SK-N-SH treated with all-trans-retinoic acid at 6 μM for 48 hours (cell line): ENCODE data around the gene TRPC6.

ENCODE experiments used
- ATAC-seq: fragments of 200-7000 bp; cut with Tn5 transposase; 3 replicates; pipeline ENCODE4 v1.9.1; 2020; ENCODE audit warnings: mild to moderate bottlenecking, moderate library complexity
- ARNTL ChIP-seq: fragments of 450-650 bp; formaldehyde crosslinking; IDR thresholded peaks from 2 replicates; pipeline ENCODE4 v1.5.0; 2020; ENCODE audit warnings: low read depth, mild to moderate bottlenecking, moderate library complexity, borderline replicate concordance
- BACH2 ChIP-seq: fragments of 250-450 bp; sonication (Bioruptor Pico); IDR thresholded peaks from 2 replicates; pipeline ENCODE4 v1.9.0; 2021; ENCODE audit warnings: mild to moderate bottlenecking, borderline replicate concordance
- CSDC2 ChIP-seq: fragments of 250-450 bp; sonication (Bioruptor Pico); IDR thresholded peaks from 2 replicates; pipeline ENCODE4 v1.5.0; 2020; ENCODE audit warnings: mild to moderate bottlenecking, moderate library complexity
- GLIS3 ChIP-seq: fragments of 250-450 bp; sonication (Bioruptor Pico); IDR thresholded peaks from 2 replicates; pipeline ENCODE4 v1.5.0; 2020; ENCODE audit warnings: mild to moderate bottlenecking, moderate library complexity
- ISL1 ChIP-seq: fragments of 250-450 bp; sonication (Bioruptor Pico); IDR thresholded peaks from 2 replicates; pipeline ENCODE4 v2.1.2; 2022; ENCODE audit warnings: mild to moderate bottlenecking, moderate library complexity
- OSR1 ChIP-seq: fragments of 250-450 bp; sonication (Bioruptor Pico); IDR thresholded peaks from 2 replicates; pipeline ENCODE4 v1.8.0; 2022; ENCODE audit warnings: moderate library complexity, mild to moderate bottlenecking, inconsistent platforms
- PATZ1 ChIP-seq: fragments of 250-450 bp; sonication (Bioruptor Pico); IDR thresholded peaks from 2 replicates; pipeline ENCODE4 v1.8.0; 2020; ENCODE audit warnings: mild to moderate bottlenecking, moderate library complexity, borderline replicate concordance
- PPARA ChIP-seq: fragments of 250-450 bp; sonication (Bioruptor Pico); IDR thresholded peaks from 2 replicates; pipeline ENCODE4 v1.5.0; 2020; ENCODE audit warnings: mild to moderate bottlenecking, borderline replicate concordance
- RARB ChIP-seq: fragments of 250-450 bp; sonication (Bioruptor Pico); IDR thresholded peaks from 2 replicates; pipeline ENCODE4 v1.8.0; 2021; ENCODE audit warnings: mild to moderate bottlenecking, moderate library complexity
- SNAI2 ChIP-seq: fragments of 250-450 bp; sonication (Bioruptor Pico); IDR thresholded peaks from 2 replicates; pipeline ENCODE4 v1.5.0; 2020; ENCODE audit warnings: mild to moderate bottlenecking, moderate library complexity
- TCF4 ChIP-seq: fragments of 250-450 bp; sonication (Bioruptor Pico); IDR thresholded peaks from 2 replicates; pipeline ENCODE4 v1.8.0; 2021; ENCODE audit warnings: mild to moderate bottlenecking, moderate library complexity, borderline replicate concordance
- TOX ChIP-seq: fragments of 250-450 bp; sonication (Bioruptor Pico); IDR thresholded peaks from 2 replicates; pipeline ENCODE4 v1.8.0; 2021; ENCODE audit warnings: mild to moderate bottlenecking, moderate library complexity, borderline replicate concordance
- TSHZ2 ChIP-seq: fragments of 250-450 bp; sonication (Bioruptor Pico); IDR thresholded peaks from 2 replicates; pipeline ENCODE4 v1.5.0; 2020; ENCODE audit warnings: mild to moderate bottlenecking, moderate library complexity
- ZC3H10 ChIP-seq: fragments of 250-450 bp; sonication (Bioruptor Pico); IDR thresholded peaks from 2 replicates; pipeline ENCODE4 v1.5.1; 2021; ENCODE audit warnings: mild to moderate bottlenecking, moderate library complexity
- ZFP30 ChIP-seq: fragments of 450-650 bp; formaldehyde crosslinking; IDR thresholded peaks from 2 replicates; pipeline ENCODE4 v1.5.0; 2022; ENCODE audit warnings: mild to moderate bottlenecking, moderate library complexity
- ZNF565 ChIP-seq: fragments of 450-650 bp; formaldehyde crosslinking; conservative IDR thresholded peaks from 2 replicates; pipeline ENCODE4 v1.5.0; 2020; ENCODE audit warnings: low read depth, mild to moderate bottlenecking, moderate library complexity
- ZNF70 ChIP-seq: fragments of 450-650 bp; formaldehyde crosslinking; IDR thresholded peaks from 2 replicates; pipeline ENCODE4 v1.5.0; 2020; ENCODE audit warnings: mild to moderate bottlenecking, moderate library complexity
- ZNF8 ChIP-seq: fragments of 450-650 bp; formaldehyde crosslinking; IDR thresholded peaks from 2 replicates; pipeline ENCODE4 v1.5.0; 2020; ENCODE audit warnings: mild to moderate bottlenecking, moderate library complexity
- TF ChIP-seq, protein P1 (sequence below): fragments of 250-450 bp; sonication (Bioruptor Pico); IDR thresholded peaks from 2 replicates; pipeline ENCODE4 v1.5.1; 2020; ENCODE audit warnings: low read depth, mild to moderate bottlenecking, moderate library complexity
- TF ChIP-seq, protein P2 (sequence below): fragments of 250-450 bp; sonication (Bioruptor Pico); IDR thresholded peaks from 2 replicates; pipeline ENCODE4 v1.8.0; 2021; ENCODE audit warnings: low read depth, mild to moderate bottlenecking, moderate library complexity, borderline replicate concordance

The TRPC6 gene

GRCh38 chr11:101429703-101430540 lies 153.9 kb downstream of the TRPC6 start:
- ATAC-seq, result peak; percentile 55; the same call in 2 of the 3 replicates
- TF ChIP-seq BACH2 (no peak), TOX (no peak), ZNF565 (CRISPR knock-in tag) (no peak), ZC3H10 (CRISPR knock-in tag) (no peak), RARB (CRISPR knock-in tag) (no peak), ISL1 (CRISPR knock-in tag) (no peak), TCF4 (no peak), ZFP30 (CRISPR knock-in tag) (no peak), PATZ1 (no peak), OSR1 (CRISPR knock-in tag) (no peak), SNAI2 (CRISPR knock-in tag) (no peak), ARNTL (CRISPR knock-in tag) (no peak), CSDC2 (no peak), ZNF8 (CRISPR knock-in tag) (no peak)
- TF ChIP-seq, protein P1, sequence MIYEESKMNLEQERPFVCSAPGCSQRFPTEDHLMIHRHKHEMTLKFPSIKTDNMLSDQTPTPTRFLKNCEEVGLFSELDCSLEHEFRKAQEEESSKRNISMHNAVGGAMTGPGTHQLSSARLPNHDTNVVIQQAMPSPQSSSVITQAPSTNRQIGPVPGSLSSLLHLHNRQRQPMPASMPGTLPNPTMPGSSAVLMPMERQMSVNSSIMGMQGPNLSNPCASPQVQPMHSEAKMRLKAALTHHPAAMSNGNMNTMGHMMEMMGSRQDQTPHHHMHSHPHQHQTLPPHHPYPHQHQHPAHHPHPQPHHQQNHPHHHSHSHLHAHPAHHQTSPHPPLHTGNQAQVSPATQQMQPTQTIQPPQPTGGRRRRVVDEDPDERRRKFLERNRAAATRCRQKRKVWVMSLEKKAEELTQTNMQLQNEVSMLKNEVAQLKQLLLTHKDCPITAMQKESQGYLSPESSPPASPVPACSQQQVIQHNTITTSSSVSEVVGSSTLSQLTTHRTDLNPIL, result no peak
- TF ChIP-seq, protein P2, sequence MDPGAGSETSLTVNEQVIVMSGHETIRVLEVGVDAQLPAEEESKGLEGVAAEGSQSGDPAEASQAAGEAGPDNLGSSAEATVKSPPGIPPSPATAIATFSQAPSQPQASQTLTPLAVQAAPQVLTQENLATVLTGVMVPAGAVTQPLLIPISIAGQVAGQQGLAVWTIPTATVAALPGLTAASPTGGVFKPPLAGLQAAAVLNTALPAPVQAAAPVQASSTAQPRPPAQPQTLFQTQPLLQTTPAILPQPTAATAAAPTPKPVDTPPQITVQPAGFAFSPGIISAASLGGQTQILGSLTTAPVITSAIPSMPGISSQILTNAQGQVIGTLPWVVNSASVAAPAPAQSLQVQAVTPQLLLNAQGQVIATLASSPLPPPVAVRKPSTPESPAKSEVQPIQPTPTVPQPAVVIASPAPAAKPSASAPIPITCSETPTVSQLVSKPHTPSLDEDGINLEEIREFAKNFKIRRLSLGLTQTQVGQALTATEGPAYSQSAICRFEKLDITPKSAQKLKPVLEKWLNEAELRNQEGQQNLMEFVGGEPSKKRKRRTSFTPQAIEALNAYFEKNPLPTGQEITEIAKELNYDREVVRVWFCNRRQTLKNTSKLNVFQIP (CRISPR knock-in tag), result no peak
- TF ChIP-seq, all 23 proteins: peak for 0

GRCh38 chr11:101428918-101429317 lies 154.9 kb downstream of the TRPC6 start:
- TF ChIP-seq GLIS3 (CRISPR knock-in tag) (no peak), TCF4 (no peak), SNAI2 (CRISPR knock-in tag) (no peak), PATZ1 (no peak), ZNF70 (CRISPR knock-in tag) (no peak), ZC3H10 (CRISPR knock-in tag) (no peak), TSHZ2 (CRISPR knock-in tag) (no peak), PPARA (CRISPR knock-in tag) (no peak)
- TF ChIP-seq, protein P2 (CRISPR knock-in tag), result no peak
- TF ChIP-seq, all 23 proteins: peak for 0
- ATAC-seq, result peak; percentile 82
